HL-60 (cell line): ENCODE data around the gene WDR6.

Experiments used
- DNase-seq, 2 experiments: peaks; one replicate each; pipeline ENCODE4 v3.0.0-alpha.2; 2010 to 2020; ENCODE audit warnings: low read depth in 1 of 2, low spot score in 1 of 2
- H3K27ac ChIP-seq: fragments of 250-450 bp; sonication (Bioruptor Pico); replicated peaks from 2 replicates; pipeline ENCODE4 v1.5.1; 2020; ENCODE audit warnings: mild to moderate bottlenecking, moderate library complexity
- H3K27me3 ChIP-seq: fragments of 250-450 bp; sonication (Bioruptor Pico); 2 replicates; pipeline ENCODE4 v1.5.1; 2021; ENCODE audit warnings: mild to moderate bottlenecking, moderate library complexity; ENCODE audit not compliant: insufficient read depth, poor library complexity, severe bottlenecking
- H3K4me3 ChIP-seq: replicated peaks from 2 replicates; pipeline ENCODE4 v1.5.1; 2011; ENCODE audit warnings: mild to moderate bottlenecking, control low read depth, low read length; ENCODE audit not compliant: insufficient read depth
- CTCF ChIP-seq: IDR thresholded peaks from one replicate; pipeline ENCODE4 v1.5.1; 2011; ENCODE audit warnings: low read length, control low read depth, inconsistent platforms; ENCODE audit not compliant: insufficient read depth
- GABPA ChIP-seq: IDR thresholded peaks from 2 replicates; pipeline ENCODE4 v1.6.1; 2012; ENCODE audit warnings: low read depth
- POLR2AphosphoS5 ChIP-seq: IDR thresholded peaks from 2 replicates; pipeline ENCODE4 v1.6.1; 2012; ENCODE audit warnings: low read depth
- REST ChIP-seq: IDR thresholded peaks from 2 replicates; pipeline ENCODE4 v1.6.1; 2012; ENCODE audit warnings: low read depth; ENCODE audit not compliant: insufficient replicate concordance
- SPI1 ChIP-seq: IDR thresholded peaks from 2 replicates; pipeline ENCODE4 v1.6.1; 2012; ENCODE audit warnings: low read depth, mild to moderate bottlenecking, borderline replicate concordance

Gene WDR6

GRCh38 chr3:49017229-49017970 is 10.2 kb downstream of the WDR6 start:
- no peak for TF ChIP-seq CTCF
- TF ChIP-seq GABPA = no peak
- TF ChIP-seq REST = no peak
- peak; percentile 46 to 69 for DNase-seq
- H3K4me3 ChIP-seq = peak overlapping the region; percentile 80
- H3K27ac ChIP-seq = peak overlapping the region; percentile 99
- H3K27me3 ChIP-seq = no peaks in the 10 kb centered on the region

GRCh38 chr3:49017971-49018706 is 10.9 kb downstream of the WDR6 start, which contains the start of gene DALRD3:
TSS of gene DALRD3 (minus strand) at chr3:49018580. CDS start at chr3:49018564, 16 bp downstream.
- H3K4me3 ChIP-seq = peak within 1 kb of the TSS; percentile 80
- peak; percentile 82 to 84 for DNase-seq
- H3K27ac ChIP-seq = peak within 1 kb of the TSS; percentile 99
- TF ChIP-seq CTCF = no peak
- TF ChIP-seq GABPA = peak; percentile 78
- peak; percentile 83; the same call in 1 of the 2 replicates for TF ChIP-seq POLR2AphosphoS5
- H3K27me3 ChIP-seq = no peaks in the 10 kb centered on the region

- peak overlapping the region; percentile 99 for H3K27ac ChIP-seq
- peak overlapping the region; percentile 80 for H3K4me3 ChIP-seq
- no peak for TF ChIP-seq SPI1
- no peak for TF ChIP-seq CTCF
- TF ChIP-seq POLR2AphosphoS5 = no peak
- TF ChIP-seq GABPA = no peak; the same call in 1 of the 2 replicates
- no peak for TF ChIP-seq REST
- DNase-seq = no peak
- H3K27me3 ChIP-seq = no peaks in the 10 kb centered on the region
Observed at GRCh38 chr3:49018707-49019006, 11.5 kb downstream of the WDR6 start.

- H3K27ac ChIP-seq = peak overlapping the region; percentile 99
- TF ChIP-seq POLR2AphosphoS5 = no peak
- no peak for TF ChIP-seq SPI1
- TF ChIP-seq GABPA = no peak
- no peak for TF ChIP-seq REST
- TF ChIP-seq CTCF = no peak
- no peaks in the 10 kb centered on the region for H3K27me3 ChIP-seq
- peak in 1 of 2 experiments; percentile 47 for DNase-seq
- H3K4me3 ChIP-seq = peak overlapping the region; percentile 80
Observed at GRCh38 chr3:49019941-49020329, 12.7 kb downstream of the WDR6 start.
